Bone marrow (tissue), 2 donors: ENCODE results near the gene JAG2.

Source experiments
- DNase-seq, 2 donors: peaks; one replicate each; lab custom pipeline; 2025; lab: John Stamatoyannopoulos, UW

The JAG2 gene

GRCh38 chr14:105091517-105092170, 76.9 kb downstream of the JAG2 start:
- DNase-seq: no peak

GRCh38 chr14:105091054-105091516, 77.5 kb downstream of the JAG2 start:
- no peak for DNase-seq
